A549 (cell line): ENCODE results near the gene ZNF662.

Source experiments
- CHD2 ChIP-seq: fragments of 150-350 bp; IDR thresholded peaks from 2 replicates; pipeline ENCODE4 v1.6.1; 2014; ENCODE audit warnings: low read length; ENCODE audit not compliant: partially characterized antibody
- JUNB ChIP-seq: fragments of >200 bp; sonication (Bioruptor Twin); formaldehyde crosslinking; IDR thresholded peaks from 2 replicates; pipeline ENCODE4 v1.6.1; 2016
- MYC ChIP-seq: IDR thresholded peaks from 2 replicates; pipeline ENCODE4 v1.6.1; 2012; ENCODE audit warnings: mild to moderate bottlenecking, inconsistent platforms, low read length, improper control_type of control experiment, borderline replicate concordance
- POLR2A ChIP-seq: IDR thresholded peaks from 2 replicates; pipeline ENCODE4 v1.6.1; 2012; ENCODE audit warnings: mild to moderate bottlenecking, low read length
- POLR2AphosphoS2 ChIP-seq: conservative IDR thresholded peaks from 2 replicates; pipeline ENCODE4 v1.6.1; 2012; ENCODE audit warnings: low read length, improper control_type of control experiment, inconsistent platforms
- RAD21 ChIP-seq, 2 experiments: fragments of >200 bp in 1 of 2; sonication (Bioruptor Twin) in 1 of 2; formaldehyde crosslinking in 1 of 2; IDR thresholded peaks in 1 of 2; conservative IDR thresholded peaks in 1 of 2; 2 replicates in 1 of 2; 3 replicates in 1 of 2; pipeline ENCODE4 v1.6.1; 2012 to 2018; ENCODE audit warnings: inconsistent platforms in 1 of 2
- RFX5 ChIP-seq: fragments of 450-650 bp; IDR thresholded peaks from 2 replicates; pipeline ENCODE4 v1.7.1; 2014; ENCODE audit warnings: antibody characterized with exemption, mild to moderate bottlenecking, moderate library complexity
- SMC3 ChIP-seq: fragments of >200 bp; sonication (Bioruptor Twin); formaldehyde crosslinking; IDR thresholded peaks from 3 replicates; pipeline ENCODE4 v1.6.1; 2018; ENCODE audit warnings: inconsistent platforms
- TFCP2L1 ChIP-seq: fragments of 250-450 bp; sonication (Bioruptor Pico); IDR thresholded peaks from 2 replicates; pipeline ENCODE4 v1.5.0; 2021; ENCODE audit warnings: mild to moderate bottlenecking
- TF ChIP-seq, protein P1 (sequence below): fragments of >200 bp; sonication (Bioruptor Twin); formaldehyde crosslinking; IDR thresholded peaks from 3 replicates; pipeline ENCODE4 v1.5.1; 2016
- TF ChIP-seq, protein P2 (sequence below): fragments of 450-650 bp; IDR thresholded peaks from 2 replicates; pipeline ENCODE4 v1.6.1; 2014; ENCODE audit warnings: antibody characterized with exemption

DNA sequence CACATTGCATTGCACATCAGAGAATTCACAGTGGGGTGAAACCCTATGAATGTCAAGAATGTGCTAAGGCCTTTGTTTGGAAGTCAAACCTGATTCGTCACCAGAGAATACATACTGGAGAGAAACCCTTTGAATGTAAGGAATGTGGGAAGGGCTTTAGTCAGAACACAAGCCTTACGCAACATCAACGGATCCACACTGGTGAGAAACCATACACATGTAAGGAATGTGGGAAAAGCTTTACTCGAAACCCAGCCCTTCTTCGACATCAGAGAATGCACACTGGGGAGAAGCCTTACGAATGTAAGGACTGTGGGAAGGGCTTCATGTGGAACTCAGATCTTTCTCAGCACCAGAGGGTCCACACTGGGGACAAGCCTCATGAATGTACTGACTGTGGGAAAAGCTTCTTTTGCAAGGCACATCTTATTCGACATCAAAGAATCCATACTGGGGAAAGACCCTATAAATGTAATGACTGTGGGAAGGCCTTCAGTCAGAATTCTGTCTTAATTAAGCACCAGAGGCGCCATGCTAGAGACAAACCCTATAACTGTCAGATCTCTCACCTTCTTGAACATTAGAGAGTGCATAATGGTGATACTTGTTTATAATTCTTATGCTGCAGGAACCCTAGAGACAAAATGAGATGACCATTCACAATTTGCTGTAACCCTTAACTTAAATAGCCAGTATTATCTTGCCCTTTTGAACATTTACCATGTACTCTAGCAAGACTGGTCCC, 9.0 kb downstream of the ZNF662 start:
- TF ChIP-seq POLR2AphosphoS2 = no peak
- TF ChIP-seq, protein P1, sequence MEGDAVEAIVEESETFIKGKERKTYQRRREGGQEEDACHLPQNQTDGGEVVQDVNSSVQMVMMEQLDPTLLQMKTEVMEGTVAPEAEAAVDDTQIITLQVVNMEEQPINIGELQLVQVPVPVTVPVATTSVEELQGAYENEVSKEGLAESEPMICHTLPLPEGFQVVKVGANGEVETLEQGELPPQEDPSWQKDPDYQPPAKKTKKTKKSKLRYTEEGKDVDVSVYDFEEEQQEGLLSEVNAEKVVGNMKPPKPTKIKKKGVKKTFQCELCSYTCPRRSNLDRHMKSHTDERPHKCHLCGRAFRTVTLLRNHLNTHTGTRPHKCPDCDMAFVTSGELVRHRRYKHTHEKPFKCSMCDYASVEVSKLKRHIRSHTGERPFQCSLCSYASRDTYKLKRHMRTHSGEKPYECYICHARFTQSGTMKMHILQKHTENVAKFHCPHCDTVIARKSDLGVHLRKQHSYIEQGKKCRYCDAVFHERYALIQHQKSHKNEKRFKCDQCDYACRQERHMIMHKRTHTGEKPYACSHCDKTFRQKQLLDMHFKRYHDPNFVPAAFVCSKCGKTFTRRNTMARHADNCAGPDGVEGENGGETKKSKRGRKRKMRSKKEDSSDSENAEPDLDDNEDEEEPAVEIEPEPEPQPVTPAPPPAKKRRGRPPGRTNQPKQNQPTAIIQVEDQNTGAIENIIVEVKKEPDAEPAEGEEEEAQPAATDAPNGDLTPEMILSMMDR = no peak
- no peak for TF ChIP-seq MYC
- TF ChIP-seq JUNB = no peak
- no peak for TF ChIP-seq SMC3
- TF ChIP-seq, protein P2, sequence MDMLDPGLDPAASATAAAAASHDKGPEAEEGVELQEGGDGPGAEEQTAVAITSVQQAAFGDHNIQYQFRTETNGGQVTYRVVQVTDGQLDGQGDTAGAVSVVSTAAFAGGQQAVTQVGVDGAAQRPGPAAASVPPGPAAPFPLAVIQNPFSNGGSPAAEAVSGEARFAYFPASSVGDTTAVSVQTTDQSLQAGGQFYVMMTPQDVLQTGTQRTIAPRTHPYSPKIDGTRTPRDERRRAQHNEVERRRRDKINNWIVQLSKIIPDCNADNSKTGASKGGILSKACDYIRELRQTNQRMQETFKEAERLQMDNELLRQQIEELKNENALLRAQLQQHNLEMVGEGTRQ = no peak
- TF ChIP-seq RAD21 (conservative IDR thresholded peaks at IDR 0.05 in 1 of 2, IDR thresholded peaks at IDR 0.05 in 1 of 2) = no peak
- TF ChIP-seq POLR2A = no peak
- no peak for TF ChIP-seq CHD2
- no peak for TF ChIP-seq TFCP2L1
- TF ChIP-seq RFX5 = no peak
